Measurements from ENCODE around the gene MYF6.

DNA sequence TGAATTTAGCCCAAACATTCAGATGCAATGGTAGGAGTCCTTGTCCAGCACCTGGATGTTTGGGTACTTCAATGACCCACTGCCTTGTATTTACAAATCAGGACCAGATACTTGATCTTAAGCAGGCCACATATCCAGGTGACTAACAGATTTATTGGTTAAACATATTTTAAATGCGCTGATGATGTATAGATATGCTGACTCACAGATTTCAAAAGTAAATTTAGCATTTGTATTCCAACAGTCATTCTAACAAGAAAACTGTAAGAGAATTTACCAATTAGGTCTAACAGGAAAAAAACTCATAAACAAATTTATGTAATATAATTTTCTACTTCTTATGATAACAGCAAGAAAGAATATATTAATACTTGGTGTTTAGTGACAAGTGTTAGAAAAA, 29.4 kb upstream of the MYF6 start:
- TF ChIP-seq, protein P1, sequence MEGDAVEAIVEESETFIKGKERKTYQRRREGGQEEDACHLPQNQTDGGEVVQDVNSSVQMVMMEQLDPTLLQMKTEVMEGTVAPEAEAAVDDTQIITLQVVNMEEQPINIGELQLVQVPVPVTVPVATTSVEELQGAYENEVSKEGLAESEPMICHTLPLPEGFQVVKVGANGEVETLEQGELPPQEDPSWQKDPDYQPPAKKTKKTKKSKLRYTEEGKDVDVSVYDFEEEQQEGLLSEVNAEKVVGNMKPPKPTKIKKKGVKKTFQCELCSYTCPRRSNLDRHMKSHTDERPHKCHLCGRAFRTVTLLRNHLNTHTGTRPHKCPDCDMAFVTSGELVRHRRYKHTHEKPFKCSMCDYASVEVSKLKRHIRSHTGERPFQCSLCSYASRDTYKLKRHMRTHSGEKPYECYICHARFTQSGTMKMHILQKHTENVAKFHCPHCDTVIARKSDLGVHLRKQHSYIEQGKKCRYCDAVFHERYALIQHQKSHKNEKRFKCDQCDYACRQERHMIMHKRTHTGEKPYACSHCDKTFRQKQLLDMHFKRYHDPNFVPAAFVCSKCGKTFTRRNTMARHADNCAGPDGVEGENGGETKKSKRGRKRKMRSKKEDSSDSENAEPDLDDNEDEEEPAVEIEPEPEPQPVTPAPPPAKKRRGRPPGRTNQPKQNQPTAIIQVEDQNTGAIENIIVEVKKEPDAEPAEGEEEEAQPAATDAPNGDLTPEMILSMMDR (conservative IDR thresholded peaks at IDR 0.05 in 1 of 2, IDR thresholded peaks at IDR 0.05 in 1 of 2; ENCODE audit: low read depth in 1 of 2, low read length in 2 of 2): no peak
- no peak for TF ChIP-seq EZH2 (IDR thresholded peaks at IDR 0.05; ENCODE audit: low read length, missing control alignments)
